HPDE6-E6E7 (cell line): Measurements from ENCODE around the gene VPS33A.
A peak's percentile ranks its signal among the peaks of the same experiment; 100 is the strongest.
"Not testable (repeated sequence)": the region's sequence is repeated elsewhere in the genome, so short reads cannot be mapped to it uniquely, and the experiment has no call there.

Source experiments
- DNase-seq: peaks from one replicate; pipeline ENCODE4 v3.0.0; 2011; ENCODE audit warnings: missing footprints; ENCODE audit errors: extremely low spot score

The VPS33A gene

GRCh38 chr12:122204167-122205052 lies 61.9 kb downstream of the VPS33A start:
- DNase-seq: no peak

DNA sequence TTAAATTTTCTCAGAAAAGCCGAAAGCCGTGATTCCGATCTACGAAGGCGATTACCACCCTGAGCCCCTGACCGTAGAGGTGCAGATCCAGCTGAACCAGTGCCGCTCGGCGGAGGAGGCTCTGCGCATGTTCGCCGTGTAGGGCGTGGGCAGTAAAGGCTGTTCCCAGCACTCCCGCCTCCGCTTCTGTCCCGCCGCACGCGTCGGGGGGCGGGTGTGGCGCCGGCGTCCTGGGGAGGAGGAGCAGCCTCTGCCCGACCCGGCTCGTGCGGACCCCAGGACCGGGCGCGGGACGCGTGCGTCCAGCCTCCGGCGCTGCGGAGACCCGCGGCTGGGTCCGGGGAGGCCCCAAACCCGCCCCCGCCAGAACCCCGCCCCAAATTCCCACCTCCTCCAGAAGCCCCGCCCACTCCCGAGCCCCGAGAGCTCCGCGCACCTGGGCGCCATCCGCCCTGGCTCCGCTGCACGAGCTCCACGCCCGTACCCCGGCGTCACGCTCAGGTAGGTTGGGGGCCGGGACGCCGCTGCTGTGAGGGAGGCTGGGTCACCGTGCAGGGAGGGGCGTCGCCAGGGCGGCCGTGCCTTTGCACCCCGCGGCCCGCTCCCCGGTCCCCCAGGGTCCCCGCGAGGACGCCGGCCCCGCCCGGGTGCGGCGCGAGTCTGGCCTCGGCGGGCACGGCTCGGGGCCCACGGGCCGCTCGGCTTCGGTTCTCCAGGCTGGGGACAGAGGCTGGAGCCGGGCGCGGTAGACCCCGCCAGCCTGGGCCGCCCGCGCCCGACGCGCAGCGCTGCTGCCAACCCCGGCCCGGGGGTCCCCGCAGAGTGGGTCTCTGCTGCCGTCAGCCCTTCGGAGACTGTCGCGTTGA lies 62.8 kb downstream of the VPS33A start, which contains the start of gene B3GNT4:
Gene B3GNT4, plus strand, starts transcription at position 409 of the 866 bp plus-strand sequence. CDS start 910 bp downstream, outside the sequence.
- peak; percentile 84 for DNase-seq

DNA sequence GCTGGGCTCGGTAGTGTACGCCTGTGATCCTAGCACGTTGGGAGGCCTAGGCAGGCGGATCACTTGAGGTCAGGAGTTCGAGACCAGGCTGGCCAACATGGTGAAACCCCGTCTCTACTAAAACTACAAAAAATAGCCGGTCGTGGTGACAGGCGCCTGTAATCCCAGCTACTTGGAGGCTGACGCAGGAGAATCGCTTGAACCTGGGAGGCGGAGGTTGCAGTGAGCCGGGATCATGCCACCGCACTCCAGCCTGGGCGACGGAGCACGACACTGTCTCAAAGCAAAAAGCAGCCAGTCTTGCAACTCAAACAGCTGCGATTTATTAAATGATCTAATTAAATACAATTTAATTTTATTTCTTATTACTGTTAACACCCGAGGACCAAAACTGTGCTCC lies 63.5 kb downstream of the VPS33A start:
- DNase-seq: not testable (repeated sequence)

- no peak for DNase-seq
Observed at GRCh38 chr12:122202017-122202416, 64.3 kb downstream of the VPS33A start.

DNA sequence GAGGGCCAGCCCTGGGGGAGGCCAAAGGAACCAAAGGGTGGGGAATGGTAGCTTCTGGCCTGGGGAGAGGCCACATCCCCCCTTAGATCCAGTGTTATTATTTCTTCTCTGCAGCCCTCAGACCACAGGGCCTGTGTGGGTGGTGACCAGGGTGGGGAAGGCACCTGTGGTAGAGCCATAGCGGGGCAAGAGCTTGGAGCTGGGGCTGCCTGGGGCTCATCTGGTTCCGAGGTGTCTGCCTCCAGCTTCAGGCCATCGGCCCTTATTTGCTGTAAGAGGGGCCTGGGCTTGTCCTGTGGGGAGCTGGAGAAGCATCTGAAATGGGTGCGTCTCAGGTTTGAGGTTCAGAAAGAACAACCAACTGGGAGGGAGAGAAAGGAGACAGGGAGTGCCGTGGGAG lies 64.9 kb downstream of the VPS33A start:
- DNase-seq: no peak

- no peak for DNase-seq
Observed at GRCh38 chr12:122200541-122201175, 65.6 kb downstream of the VPS33A start.

- no peak for DNase-seq
Observed at GRCh38 chr12:122199484-122200355, 66.6 kb downstream of the VPS33A start.

DNA sequence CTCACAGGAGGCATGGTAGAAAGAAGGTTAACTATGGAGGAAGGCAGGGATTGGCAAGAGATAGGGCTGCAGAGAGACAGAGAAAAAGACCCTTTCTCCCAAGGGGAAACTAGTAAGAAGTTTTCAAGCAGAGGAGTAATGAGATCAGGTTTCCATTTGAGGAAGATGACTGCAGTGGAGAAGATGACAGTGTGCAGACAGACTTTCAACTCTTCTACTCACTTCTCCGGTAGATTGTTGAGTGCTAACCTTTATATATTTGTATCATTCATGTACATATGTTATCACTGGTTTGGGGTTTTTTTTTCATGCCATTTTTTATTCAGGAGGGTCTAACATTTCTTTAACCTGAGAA lies 68.7 kb downstream of the VPS33A start:
- DNase-seq: no peak

- no peak for DNase-seq
Observed at GRCh38 chr12:122195405-122195804, 70.9 kb downstream of the VPS33A start.

DNA sequence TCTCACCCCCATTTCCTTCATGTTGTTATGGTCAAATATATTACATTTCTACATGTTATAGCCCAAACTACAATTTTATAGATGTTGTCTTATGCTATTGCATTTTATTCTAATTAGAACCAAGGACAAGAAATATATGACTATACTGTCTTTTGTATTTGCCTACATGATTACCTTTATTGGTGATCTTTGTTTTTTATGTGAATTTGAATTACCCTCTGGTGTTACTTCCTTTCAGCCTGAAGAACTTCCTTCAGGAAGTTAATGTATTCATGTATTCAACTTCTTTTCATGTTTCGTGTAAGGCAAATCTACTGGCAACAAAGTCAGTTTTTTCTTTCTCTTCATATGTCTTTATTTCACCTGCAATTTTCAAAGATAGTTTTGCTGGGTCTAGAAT lies 71.5 kb downstream of the VPS33A start:
- no peak for DNase-seq

- no peak for DNase-seq
Observed at GRCh38 chr12:122192441-122192840, 73.9 kb downstream of the VPS33A start.

- peak; percentile 74 for DNase-seq
Observed at GRCh38 chr12:122190842-122191668, 75.2 kb downstream of the VPS33A start.

DNA sequence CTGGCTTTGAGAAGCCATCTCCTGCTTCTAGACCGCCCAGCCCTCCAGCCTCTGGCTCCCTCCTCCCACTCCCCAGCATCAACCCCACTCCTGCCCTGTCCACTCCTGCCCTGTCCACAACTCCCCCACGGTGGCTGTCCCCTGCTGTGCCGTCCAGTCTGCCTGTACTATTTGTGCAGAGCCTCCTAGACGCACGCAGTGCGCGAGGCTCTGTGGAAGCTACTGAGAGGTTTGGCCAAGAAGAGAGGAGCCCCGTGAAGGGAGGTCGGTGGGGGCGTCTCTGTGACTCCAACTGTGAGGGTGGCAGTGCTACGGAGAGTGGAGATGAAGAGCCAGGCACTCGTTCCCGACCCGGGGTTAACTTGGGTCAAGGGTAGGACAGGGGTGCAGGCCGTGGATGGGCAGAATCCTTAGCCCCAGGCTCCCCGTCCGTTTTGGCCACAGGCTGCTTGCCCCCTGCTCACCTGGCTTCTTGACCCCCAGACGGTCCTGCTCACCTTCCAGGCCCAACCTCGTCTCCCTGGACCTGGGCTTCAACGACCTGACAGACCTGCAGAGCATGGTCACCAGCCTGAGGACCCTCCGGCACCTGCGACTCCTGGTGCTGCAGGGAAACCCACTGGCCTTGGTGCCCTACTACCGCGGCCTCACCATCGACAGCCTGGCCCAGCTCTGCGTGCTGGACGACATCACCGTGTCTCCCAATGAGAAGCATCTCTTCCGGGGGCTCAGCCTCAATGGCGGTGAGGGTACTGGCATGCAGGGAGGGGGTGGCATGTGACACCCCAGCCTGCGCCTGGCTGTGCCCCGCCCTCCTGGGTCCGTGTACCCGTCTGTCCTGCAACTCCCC lies 76.4 kb downstream of the VPS33A start:
- DNase-seq: no peak

GRCh38 chr12:122187466-122187865 lies 78.8 kb downstream of the VPS33A start:
- no peak for DNase-seq

- DNase-seq: no peak
Observed at GRCh38 chr12:122185494-122186082, 80.7 kb downstream of the VPS33A start.

- DNase-seq: no peak
Observed at GRCh38 chr12:122185079-122185478, 81.2 kb downstream of the VPS33A start.

GRCh38 chr12:122184517-122184916 lies 81.8 kb downstream of the VPS33A start:
- DNase-seq: no peak

- no peak for DNase-seq
Observed at GRCh38 chr12:122183588-122183940, 82.7 kb downstream of the VPS33A start.
